GM19372 (cell line): ENCODE measurements around the gene CRTC3.
"Not testable (repeated sequence)": the region's sequence is repeated elsewhere in the genome, so short reads cannot be mapped to it uniquely, and the experiment has no call there.

Experiments
- ATAC-seq: cut with Tn5 transposase; IDR thresholded peaks from one replicate; pipeline ENCODE4 v1.9.1; 2021; ENCODE audit warnings: mild to moderate bottlenecking, low read depth, moderate library complexity; ENCODE audit not compliant: unreplicated experiment

Gene CRTC3

DNA sequence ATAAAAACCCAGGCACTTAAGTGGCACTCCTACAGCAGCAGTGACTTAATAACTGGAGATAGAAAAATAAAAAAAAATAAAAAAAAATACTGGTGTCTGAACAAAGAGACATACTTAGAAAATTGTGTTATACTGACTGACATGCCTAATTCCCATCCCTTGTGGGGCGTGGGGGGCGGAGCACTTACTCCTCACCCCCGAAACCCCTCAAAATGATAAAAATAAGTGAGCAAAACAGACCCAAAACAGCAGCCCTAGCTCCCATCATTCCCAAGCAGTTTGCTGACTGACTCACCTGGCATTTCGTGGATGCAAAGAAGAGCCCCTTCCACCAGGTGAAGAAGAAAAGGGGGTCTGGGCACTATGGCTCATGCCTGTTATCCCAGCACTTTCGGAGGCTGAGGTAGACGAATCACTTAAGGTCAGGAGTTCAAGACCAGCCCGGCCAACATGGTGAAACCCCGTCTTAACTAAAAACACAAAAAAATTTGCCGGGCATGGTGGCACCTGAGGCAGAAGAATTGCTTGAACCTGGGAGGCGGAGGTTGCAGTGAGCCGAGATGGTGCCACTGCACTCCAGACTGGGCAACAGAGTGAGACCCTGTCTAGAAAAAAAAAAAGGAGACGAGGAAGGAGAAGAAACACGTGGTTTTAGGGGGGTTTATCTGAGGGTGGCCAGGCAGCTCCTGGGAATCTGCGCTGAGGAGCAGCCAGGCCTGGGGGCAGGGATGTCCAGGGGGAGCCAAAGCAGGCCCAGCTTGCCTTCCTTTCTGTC lies 136.6 kb downstream of the CRTC3 start:
- ATAC-seq: no peak

DNA sequence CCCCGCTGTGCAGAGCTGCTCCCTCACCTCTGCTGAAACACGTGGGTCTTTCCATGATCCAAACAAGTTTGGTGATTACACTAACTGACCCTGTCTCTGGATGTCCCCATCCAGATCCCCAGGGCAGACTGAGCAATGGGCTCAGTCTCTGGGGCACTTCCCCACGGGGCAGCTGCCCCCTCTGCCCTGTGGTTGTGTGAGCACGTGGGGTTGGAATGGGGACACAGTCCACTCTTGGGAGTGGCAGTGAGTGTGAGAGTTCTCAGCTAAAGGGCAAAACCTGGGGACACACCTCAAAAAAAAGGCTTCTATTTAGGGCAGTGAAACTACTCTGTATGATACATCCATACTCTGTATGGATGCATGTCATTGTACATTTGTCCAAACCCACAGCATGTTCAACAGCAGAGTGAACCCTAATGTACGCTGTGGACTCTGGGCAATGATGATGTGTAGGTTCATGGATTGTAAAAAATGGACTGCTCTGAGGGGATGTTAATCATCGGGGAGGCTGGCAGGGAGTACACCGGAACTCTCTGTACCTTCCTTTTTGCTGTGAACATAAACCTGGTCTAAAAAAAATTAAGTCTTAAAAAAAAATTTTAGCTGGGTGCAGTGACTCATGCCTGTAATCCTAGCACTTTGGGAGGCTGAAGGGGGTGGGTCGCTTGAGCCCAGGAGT lies 137.5 kb downstream of the CRTC3 start:
- no peak for ATAC-seq

GRCh38 chr15:90667755-90668345 lies 138.1 kb downstream of the CRTC3 start:
- ATAC-seq: not testable (repeated sequence)

DNA sequence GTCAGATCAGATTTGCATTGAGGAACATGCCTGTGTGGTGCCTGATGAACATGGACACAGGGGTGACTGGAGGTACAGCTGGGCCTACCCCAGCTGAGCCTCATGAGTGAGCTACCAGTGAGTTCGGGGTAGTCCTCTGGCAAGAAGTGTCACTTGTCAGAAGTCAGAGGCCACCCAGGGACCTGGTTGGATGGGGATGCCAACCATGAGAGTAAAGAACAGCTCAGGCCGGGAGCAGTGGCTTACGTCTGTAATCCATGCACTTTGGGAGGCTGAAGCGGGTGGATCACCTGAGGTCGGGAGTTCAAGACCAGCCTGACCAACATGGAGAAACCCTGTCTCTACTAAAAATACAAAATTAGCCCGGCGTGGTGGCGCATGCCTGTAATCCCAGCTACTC lies 140.9 kb downstream of the CRTC3 start:
- not testable (repeated sequence) for ATAC-seq

DNA sequence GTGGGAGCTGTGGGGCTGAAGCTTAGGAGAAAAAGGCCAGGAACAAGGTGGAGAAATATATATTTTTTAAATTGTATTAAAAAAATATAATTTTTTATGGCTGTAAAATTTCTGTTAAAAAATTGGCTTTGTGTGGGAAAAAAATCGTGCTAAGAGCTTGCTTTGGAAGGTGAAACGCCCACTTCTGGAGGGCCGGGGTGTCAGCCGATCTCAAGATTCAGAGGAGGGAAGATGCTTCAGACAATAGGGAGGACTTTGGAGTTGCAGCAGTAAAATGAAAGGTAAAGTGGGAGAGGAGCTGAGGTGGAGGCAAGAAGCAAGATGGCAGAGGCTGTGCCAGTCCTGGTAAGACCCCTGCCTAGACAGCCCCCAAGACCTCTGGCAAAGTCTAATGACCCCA lies 141.5 kb downstream of the CRTC3 start:
- no peak for ATAC-seq

DNA sequence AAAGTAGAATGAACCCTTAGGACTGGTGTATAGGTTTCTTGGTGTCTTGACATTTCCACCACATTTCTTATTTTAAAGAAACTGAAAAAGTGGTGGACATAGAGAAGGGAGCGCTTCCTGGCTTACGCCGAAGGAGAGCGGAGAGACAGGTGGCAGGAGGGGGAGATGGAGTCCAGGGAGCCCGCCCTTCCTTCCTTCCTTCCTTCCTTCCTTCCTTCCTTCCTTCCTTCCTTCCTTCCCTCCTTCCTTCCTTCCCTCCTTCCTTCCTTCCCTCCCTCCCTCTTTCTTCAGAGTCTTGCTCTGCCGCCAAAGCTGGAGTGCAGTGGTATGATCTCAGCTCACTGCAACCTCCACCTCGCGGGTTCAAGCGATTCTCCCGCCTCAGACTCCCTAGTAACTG lies 143.6 kb downstream of the CRTC3 start:
- ATAC-seq: not testable (repeated sequence)

- no peak for ATAC-seq
These were observed 144.8 kb downstream of the CRTC3 start for GRCh38 chr15:90674476-90674875.

GRCh38 chr15:90675464-90675863 lies 145.7 kb downstream of the CRTC3 start:
- ATAC-seq: no peak

GRCh38 chr15:90677807-90678790 lies 148.4 kb downstream of the CRTC3 start:
- ATAC-seq: no peak

GRCh38 chr15:90679959-90680358 lies 150.2 kb downstream of the CRTC3 start:
- ATAC-seq: no peak

DNA sequence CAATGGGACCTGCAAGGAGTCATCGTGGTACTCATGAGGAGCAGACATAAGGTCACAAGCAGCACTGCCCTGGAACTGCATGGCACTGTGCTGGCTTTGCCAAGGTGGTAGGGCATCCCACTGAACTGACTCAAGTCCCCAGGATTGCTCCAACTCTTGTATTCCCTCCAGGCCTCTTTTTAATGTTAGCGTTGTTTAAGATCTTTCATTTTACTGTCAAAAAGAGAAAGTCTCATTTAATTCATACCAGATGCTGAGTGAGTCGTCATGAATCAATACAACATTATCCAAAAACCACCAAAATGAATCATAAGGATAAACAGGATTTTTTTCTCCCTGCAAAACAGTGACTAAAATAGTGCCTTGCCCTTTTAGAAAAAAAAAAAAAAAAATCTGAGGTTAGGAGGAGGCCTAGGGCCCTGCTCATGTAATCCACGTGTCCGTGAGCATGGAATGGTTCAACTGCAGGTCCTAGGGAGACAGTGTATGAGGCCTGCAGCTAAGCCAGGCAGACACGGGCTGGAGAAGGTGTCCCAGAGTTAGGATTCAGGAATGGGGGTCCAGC lies 150.7 kb downstream of the CRTC3 start:
- ATAC-seq: no peak

- ATAC-seq: no peak
These were observed 151.3 kb downstream of the CRTC3 start for GRCh38 chr15:90681056-90681455.

DNA sequence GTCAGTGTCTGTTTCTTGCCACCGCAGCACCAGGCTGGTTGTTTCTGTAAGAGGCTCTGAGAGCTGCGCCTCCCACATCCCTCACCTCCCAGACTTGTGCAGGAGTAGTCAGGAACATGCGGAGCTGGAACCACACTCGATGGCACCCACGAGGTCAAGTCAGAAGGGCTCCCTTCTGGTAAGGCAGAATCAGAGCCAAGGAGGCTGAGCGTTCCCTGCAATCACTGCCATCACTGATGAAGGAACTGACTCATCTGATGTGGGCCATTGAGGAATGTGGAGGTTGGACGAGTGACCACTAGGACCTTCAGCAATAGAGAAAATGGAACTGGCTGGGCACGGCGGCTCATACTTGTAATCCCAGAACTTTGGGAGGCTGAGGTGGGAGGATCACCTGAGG lies 151.8 kb downstream of the CRTC3 start:
- ATAC-seq: no peak

DNA sequence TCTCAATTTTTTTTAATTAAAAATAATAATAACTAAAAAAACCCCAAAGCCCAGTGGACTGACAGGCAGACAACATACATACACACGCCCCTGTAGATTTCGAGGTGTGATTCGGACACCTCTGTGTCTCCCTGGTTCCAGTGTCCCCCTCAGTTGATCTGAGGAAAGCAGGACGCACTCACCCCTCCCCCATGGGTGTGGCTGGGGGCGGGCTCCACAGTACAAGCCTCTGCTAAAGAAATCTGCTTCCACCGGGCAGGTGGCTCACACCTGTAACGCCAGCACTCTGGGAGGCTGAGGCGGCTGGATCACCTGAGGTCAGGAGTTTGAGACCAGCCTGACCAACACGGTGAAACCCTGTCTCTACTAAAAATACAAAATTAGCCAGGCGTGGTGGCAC lies 153.6 kb downstream of the CRTC3 start:
- ATAC-seq: no peak

DNA sequence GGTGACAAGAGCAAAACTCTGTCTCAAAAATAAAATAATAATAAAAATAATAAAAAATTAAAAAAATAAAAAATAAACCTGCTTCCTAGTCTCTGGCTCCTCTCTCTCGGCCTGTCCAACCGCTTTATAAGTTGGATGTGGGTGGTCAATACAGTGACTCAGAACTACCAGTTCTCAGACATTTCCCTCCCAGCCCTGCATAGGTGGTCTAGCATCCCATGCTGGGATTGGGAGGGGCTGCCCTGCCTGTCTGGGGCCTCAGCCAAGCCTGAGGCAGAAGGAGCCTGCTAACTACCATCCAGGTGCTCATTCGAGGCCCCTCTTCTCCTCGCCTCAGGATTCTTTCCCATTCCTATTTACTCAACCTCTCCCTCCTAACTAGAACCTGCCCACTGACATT lies 154.2 kb downstream of the CRTC3 start:
- ATAC-seq: no peak

DNA sequence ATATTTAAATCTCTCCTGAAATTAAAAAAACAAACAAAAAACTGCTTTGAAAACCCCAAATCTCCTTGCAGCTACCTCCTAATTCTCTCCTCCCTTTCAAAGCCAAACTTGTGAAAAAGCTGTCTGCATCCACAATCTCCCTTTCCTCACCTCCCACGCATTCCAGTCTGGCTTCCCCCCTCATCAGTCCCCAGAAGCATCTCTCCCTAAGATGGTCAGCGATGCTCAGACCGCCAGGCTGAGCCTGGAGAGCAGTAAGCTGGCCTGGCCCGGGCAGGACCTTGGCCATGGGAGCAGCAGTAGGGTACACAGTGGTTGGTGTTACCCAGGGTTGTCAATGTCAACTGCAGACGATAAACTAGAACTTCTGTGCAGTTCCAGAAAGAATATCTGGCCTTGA lies 154.6 kb downstream of the CRTC3 start:
- ATAC-seq: no peak

- ATAC-seq: no peak
These were observed 156.1 kb downstream of the CRTC3 start for GRCh38 chr15:90685591-90686434.

DNA sequence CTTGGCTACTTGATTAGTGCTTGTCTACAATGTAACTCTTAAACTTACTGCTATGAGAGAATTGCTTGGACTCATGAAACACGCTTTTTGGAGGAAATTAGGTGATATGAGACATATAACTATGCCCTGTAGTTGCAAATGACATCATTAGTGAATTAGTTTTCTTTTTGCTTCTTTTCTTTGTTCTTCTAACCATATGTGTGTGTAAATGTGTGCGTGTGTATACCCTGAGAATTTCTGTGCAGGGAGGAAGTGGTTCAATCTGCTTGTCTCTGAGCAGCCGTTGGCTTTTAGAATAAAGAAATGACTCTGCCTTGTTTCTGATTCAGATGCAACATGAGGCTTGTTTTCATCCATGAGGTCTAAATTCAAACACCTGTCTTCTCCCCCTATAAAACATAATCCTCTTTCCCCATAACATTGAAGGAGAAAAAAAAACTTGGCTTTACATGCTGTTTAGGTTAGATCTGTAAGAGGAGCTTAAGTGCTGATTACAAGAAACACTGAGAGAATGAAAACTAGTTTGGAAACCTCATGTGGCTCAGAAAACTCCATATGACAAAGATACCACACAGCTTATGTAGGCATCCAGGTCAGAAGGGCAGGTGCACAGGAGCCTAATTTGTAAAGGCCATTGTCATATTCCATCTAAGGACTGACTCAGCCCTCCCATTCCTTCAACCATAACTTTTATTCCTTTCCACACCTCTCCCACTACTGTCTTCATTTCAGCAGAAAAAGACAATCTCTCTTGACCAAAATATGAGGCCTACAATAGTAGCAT lies 156.9 kb downstream of the CRTC3 start:
- peak; percentile 89 for ATAC-seq
